Adrenal gland (tissue), 12 donors: ENCODE measurements around the gene RPL18. TPM values are rescaled to one million over a fixed set of nuclear protein-coding genes. Genes with fewer than 3 reads are reported as not detected.

Experiments used
- DNase-seq, 7 donors: peaks; one replicate each; pipeline ENCODE4 v3.0.0-alpha.2; 2019 to 2020
- H3K27ac ChIP-seq, 5 donors: fragments of 200-600 bp; sonication (generic) in 4 of 5; 1 replicate in 3 of 5; 2 replicates in 2 of 5; pipeline versions ENCODE4 v1.5.1 to v1.8.0; 2016 to 2020; ENCODE audit warnings: mild to moderate bottlenecking in 1 of 5
- H3K27me3 ChIP-seq: fragments of 200-600 bp; 2 replicates; pipeline ENCODE4 v1.8.0; 2021
- H3K36me3 ChIP-seq, 2 donors: fragments of 200-600 bp; replicated peaks in 1 of 2; 1 replicate in 1 of 2; 2 replicates in 1 of 2; pipeline versions ENCODE4 v1.5.1 to v1.8.0; 2018 to 2022
- H3K4me1 ChIP-seq, 2 donors: fragments of 200-600 bp; replicated peaks in 1 of 2; 1 replicate in 1 of 2; 2 replicates in 1 of 2; pipeline versions ENCODE4 v1.5.1 to v1.8.0; 2018 to 2021
- H3K4me3 ChIP-seq, 4 donors: fragments of 200-600 bp; sonication (generic) in 3 of 4; one replicate each; pipeline ENCODE4 v1.5.1; 2016 to 2018
- H3K9me3 ChIP-seq, 3 donors: fragments of 200-600 bp; sonication (generic) in 1 of 3; replicated peaks in 1 of 3; 1 replicate in 2 of 3; 2 replicates in 1 of 3; pipeline versions ENCODE4 v1.5.1 to v1.8.0; 2016 to 2021
- CTCF ChIP-seq, 6 experiments: fragments of 450-650 bp in 4 of 6; fragments of 200-600 bp in 2 of 6; sonication (generic) in 1 of 6; IDR thresholded peaks; 1 replicate in 5 of 6; 2 replicates in 1 of 6; pipeline versions ENCODE4 v1.5.1 to v1.8.0; 2016 to 2021; ENCODE audit warnings: antibody characterized with exemption in 6 of 6, mild to moderate bottlenecking in 2 of 6, moderate library complexity in 1 of 6
- POLR2A ChIP-seq, 2 donors: fragments of 450-650 bp; IDR thresholded peaks; one replicate each; pipeline ENCODE4 v1.6.1; 2017; ENCODE audit warnings: antibody characterized with exemption in 2 of 2, mild to moderate bottlenecking in 2 of 2, moderate library complexity in 1 of 2
- WGBS, 4 donors: extraction: QIAGEN DNeasy Blood & Tissue Kit in 2 of 4; methylation state at CpG; one replicate each; pipeline versions ENCODE4 v1.1.5 to v1.1.7; 2013 to 2017; 5-methylcytosine and 5-hydroxymethylcytosine counted together
- intact Hi-C, 2 donors: fragments of 100-400 bp; cut with DNase I; formaldehyde crosslinking; loops; one replicate each; pipeline versions ENCODE4 v1.14.1 to v1.15.0; 2022 to 2023
- polyA plus RNA-seq, 3 donors: library from polyadenylated mRNA; stranded (reverse); fragments of 200-250 nt in 2 of 3; fragments of 350-450 nt in 1 of 3; fragmentation: Illumina TruSeq in 1 of 3; extraction: RNeasy Lipid Tissue Mini Kit (QIAGEN cat#74804) in 1 of 3; gene quantifications; one replicate each; pipeline ENCODE4 v1.2.3, GENCODE V29; 2013 to 2014
- total RNA-seq, 9 donors: library from RNA; depleted of rRNA in 4 of 9; stranded (reverse); fragments of >200 nt in 4 of 9; fragments of 120-200 nt in 1 of 9; fragmentation: NEBNext Ultra II Directional in 1 of 9; extraction: Animal tissue kit (Norgen Biotek cat#: 25700) in 1 of 9; gene quantifications; one replicate each; pipeline versions ENCODE4 v1.1.0 to v1.2.4, GENCODE V29; 2013 to 2023
- donor health status: healthy with polysubstance abuse.
- donor health status: Bipolar disorder and iron deficiency.
- donor health status: DM: yes; HTN: yes; CAD: no.
- donor health status: DM: no; HTN: no; CAD: no.
- donor health status: DM: no; HTN: no; CAD: no.
- donor health status: DM: yes; HTN: yes; CAD: no.

RPL18 gene
- total and polyA plus RNA-seq, 12 donors = 575 to 5,137 (median 1,890) TPM

- WGBS, 4 donors = 66 to 80% (median 70%) methylated on average over 16 to 30 of the region's 30 CpGs
- no peaks in the 10 kb centered on the region for H3K27me3 ChIP-seq
- DNase-seq = peak in 1 of 7 donors; percentile 18
- H3K4me3 ChIP-seq = no peak overlapping the region
- no peak overlapping the region for H3K27ac ChIP-seq
- H3K9me3 ChIP-seq = no peaks in the 10 kb centered on the region
- H3K4me1 ChIP-seq = no peaks in the 10 kb centered on the region
- TF ChIP-seq CTCF (IDR thresholded peaks at IDR 0.05) = no peak
- TF ChIP-seq POLR2A (IDR thresholded peaks at IDR 0.05) = no peak
- no peaks in the 10 kb centered on the region for H3K36me3 ChIP-seq
- intact Hi-C loops = no loop called here
These were observed 19.8 kb downstream of the RPL18 start for GRCh38 chr19:48598996-48599700.

GRCh38 chr19:48596679-48597465 is 22.1 kb downstream of the RPL18 start:
- Histone ChIP-seq H3K27ac (no peak overlapping the region), H3K9me3 (no peaks in the 10 kb centered on the region), H3K36me3 (no peaks in the 10 kb centered on the region), H3K4me1 (no peaks in the 10 kb centered on the region), H3K4me3 (no peak overlapping the region), H3K27me3 (no peaks in the 10 kb centered on the region)
- WGBS, 4 donors = 70 to 80% (median 74%) methylated on average over 23 to 39 of the region's 39 CpGs
- DNase-seq = peak in 1 of 7 donors; percentile 11
- TF ChIP-seq POLR2A (IDR thresholded peaks at IDR 0.05) (no peak), CTCF (IDR thresholded peaks at IDR 0.05) (no peak)
- intact Hi-C loops = no loop called here

GRCh38 chr19:48596237-48596636 is 22.7 kb downstream of the RPL18 start:
- DNase-seq = no peak
- intact Hi-C loops = no loop called here
- 62 to 73% (median 71%) methylated on average over 3 to 4 of the region's 4 CpGs; no CpG with 5 or more reads in 1 of the 4 donors for WGBS, 4 donors

More at GRCh38 chr19:48596237-48596636, 22.7 kb downstream of the RPL18 start:
- H3K27ac ChIP-seq = no peak overlapping the region
- H3K36me3 ChIP-seq = no peaks in the 10 kb centered on the region
- no peak for TF ChIP-seq POLR2A (IDR thresholded peaks at IDR 0.05)
- no peak for TF ChIP-seq CTCF (IDR thresholded peaks at IDR 0.05)
- H3K4me3 ChIP-seq = no peak overlapping the region
- H3K9me3 ChIP-seq = no peaks in the 10 kb centered on the region
- H3K4me1 ChIP-seq = no peaks in the 10 kb centered on the region
- no peaks in the 10 kb centered on the region for H3K27me3 ChIP-seq
